GM12892 (cell line): Measurements from ENCODE around the gene LFNG.

Experiments
- DNase-seq: peaks from one replicate; pipeline ENCODE4 v3.0.0; 2011; ENCODE audit not compliant: insufficient read length
- FAIRE-seq: peaks from 2 replicates; lab custom pipeline; 2011; peaks lifted over from hg19 to GRCh38; lab: Jason Lieb, UNC
- POLR2A ChIP-seq: IDR thresholded peaks from 2 replicates; pipeline ENCODE4 v1.6.1; 2011; ENCODE audit warnings: low read depth, low read length, control low read depth
- POLR2AphosphoS5 ChIP-seq: IDR thresholded peaks from 2 replicates; pipeline ENCODE4 v1.6.1; 2011; ENCODE audit warnings: low read depth, low read length, control low read depth
- TAF1 ChIP-seq: IDR thresholded peaks from 2 replicates; pipeline ENCODE4 v1.6.1; 2011; ENCODE audit warnings: low read depth, mild to moderate bottlenecking, control low read depth, low read length, borderline replicate concordance

The LFNG gene

DNA sequence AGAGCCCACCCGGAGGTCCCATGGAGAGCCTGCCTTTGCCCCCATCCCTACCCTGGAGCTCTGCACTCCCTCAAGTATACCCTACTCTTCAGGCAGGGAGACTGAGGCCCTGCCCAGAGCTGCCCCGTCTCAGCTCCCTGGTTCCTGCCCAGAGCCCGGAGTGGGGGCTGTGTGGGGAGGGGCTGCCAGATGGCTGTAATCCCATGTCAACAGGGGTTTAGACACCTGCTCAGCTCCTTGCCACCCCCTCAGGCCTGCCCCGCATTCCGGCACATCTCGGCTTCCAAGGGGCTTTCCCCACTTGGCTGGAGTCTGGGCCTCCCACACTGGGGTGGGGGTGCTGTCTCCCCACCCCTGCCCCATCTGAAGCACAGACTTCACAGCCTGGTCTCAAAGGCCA is 20.9 kb upstream of the LFNG start:
- TF ChIP-seq POLR2A (no peak), TAF1 (no peak), POLR2AphosphoS5 (no peak)
- DNase-seq (no peak), FAIRE-seq (no peak)

DNA sequence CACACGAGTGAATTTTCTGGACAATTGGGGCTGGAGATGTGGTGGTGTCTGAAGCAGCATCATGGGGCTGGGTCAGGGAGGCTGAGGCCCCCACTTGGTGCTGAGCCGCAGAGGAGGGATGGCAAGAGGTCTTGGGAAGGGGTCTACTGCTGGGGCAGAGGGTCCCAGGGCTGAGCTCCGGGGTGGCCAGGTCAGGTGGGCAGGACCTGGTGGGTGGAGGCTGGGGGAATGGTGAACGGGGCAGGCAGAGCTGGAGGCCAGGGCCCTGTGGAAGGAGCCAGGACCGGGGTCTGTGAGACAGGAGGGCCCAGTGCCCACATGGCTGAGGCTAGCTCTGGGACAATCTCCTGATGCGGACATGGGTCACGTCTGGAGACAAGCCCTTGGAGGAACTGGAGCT is 20.4 kb upstream of the LFNG start:
- no peak for DNase-seq

DNA sequence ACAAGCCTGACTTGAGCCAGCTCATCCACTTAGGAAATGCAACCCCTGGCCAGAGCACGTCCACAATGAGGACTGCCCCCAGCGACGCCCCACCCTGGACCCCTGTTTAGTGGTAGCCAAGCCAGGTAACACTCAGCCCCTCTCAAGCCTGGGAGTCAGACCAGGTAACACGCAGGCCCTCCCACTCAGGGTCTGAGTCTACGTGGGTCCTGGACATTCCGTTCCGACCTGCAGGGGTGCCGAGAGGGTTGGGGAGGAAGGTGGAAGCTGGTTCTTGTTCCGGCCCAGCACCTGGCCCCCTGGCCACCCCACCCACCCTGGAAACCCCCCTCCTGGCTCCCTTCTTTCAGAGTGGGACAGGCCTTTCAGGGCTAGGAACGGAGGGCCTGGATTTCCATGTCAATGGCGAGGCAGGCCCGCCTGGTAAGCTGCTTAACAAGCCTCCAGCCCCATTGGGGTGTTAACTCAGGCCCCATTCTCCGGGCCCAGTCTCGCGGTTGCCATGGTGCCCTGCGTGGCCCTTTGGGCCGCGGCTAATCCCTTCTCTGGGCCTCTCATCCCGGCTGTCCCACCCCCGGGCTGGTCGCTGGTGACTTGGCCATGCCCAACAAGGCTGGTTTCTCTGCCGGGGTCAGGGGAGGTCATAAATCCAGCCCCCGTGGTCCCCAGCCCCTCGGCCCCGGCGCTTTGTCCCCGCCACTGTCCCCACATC is 19.7 kb upstream of the LFNG start:
- DNase-seq (no peak), FAIRE-seq (no peak)
- TF ChIP-seq POLR2A = no peak

More for the DNA sequence above, 20.4 kb upstream of the LFNG start:
- FAIRE-seq = no peak
- TF ChIP-seq POLR2AphosphoS5 (no peak), TAF1 (no peak), POLR2A (no peak)

- no peak for TF ChIP-seq POLR2A
- TF ChIP-seq POLR2AphosphoS5 = no peak
- TF ChIP-seq TAF1 = no peak
- DNase-seq (no peak), FAIRE-seq (no peak)
These were observed 18.9 kb upstream of the LFNG start for GRCh38 chr7:2500701-2501100.

- DNase-seq = no peak
- TF ChIP-seq POLR2A = no peak
- no peak for FAIRE-seq
These were observed 17.5 kb upstream of the LFNG start for GRCh38 chr7:2501947-2502646.

DNA sequence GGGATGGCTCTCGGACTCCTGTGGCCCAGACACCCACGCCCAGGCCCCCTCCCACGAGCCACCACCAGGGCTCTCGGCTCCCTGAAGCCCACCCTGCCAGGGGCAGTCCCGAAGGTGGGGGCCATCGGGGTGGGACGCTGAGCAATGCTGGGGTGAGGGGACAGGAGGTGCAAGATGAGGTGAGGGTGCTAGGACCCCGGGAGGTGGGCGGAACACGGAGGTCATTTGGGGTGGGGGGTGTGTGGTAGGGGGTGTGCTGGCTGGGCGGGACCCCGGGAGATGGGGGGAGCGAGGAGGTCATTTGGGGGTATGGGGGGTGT is 17.0 kb upstream of the LFNG start:
- FAIRE-seq = no peak
- DNase-seq = no peak
- TF ChIP-seq TAF1 (no peak), POLR2AphosphoS5 (no peak), POLR2A (no peak)

DNA sequence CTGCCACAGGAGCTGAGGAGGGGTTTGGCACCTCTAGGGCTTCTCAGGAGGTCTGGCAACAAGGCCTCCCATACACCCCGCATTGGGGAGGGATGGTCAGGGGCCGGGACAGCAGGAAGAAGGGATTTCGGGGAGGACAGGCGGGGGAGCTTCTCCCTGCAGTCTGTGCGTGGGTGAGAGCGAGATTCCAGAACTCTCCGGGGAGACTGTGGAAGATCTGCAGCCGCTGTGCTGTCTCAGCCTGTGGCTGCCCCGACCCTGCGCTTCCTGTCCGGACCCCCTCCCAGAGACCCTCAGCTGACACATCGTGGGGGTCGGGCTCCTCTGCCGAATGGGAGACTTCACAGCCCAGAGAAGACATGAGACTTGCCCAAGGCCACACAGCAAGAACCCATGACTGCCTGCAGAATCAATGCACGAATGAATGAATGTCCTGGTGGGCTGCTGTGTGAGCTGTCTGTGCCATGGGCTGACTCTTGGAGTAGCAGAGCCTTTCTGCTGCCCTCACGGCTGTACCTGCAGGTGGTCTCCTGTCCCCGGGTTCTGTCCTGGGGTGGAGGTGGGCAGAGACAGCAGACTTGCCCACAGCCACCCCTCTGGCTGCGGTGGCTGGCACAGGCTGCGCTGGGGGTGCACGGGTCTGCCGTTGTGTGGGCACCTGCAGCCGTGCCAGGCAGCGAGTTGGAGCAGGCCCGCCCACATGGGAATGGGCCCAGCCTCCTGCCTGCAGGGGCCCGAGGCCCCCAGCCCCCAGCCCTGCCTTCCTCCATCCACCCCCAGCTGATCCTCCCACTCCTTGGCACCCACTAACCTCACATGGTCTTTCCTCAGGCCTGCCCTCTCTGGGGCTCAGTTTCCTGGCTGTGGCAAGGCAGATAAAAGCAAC is 16.3 kb upstream of the LFNG start:
- TF ChIP-seq TAF1 = no peak
- TF ChIP-seq POLR2AphosphoS5 = no peak
- no peak for TF ChIP-seq POLR2A
- no peak for DNase-seq
- FAIRE-seq = no peak

GRCh38 chr7:2504128-2504888 is 15.3 kb upstream of the LFNG start:
- TF ChIP-seq TAF1 = no peak
- no peak for TF ChIP-seq POLR2AphosphoS5
- TF ChIP-seq POLR2A = no peak
- FAIRE-seq (no peak), DNase-seq (no peak)

GRCh38 chr7:2504889-2505375 is 14.6 kb upstream of the LFNG start:
- no peak for TF ChIP-seq POLR2A
- no peak for TF ChIP-seq TAF1
- no peak for TF ChIP-seq POLR2AphosphoS5
- no peak for FAIRE-seq
- no peak for DNase-seq

- TF ChIP-seq TAF1 = no peak
- TF ChIP-seq POLR2A = no peak
- no peak for TF ChIP-seq POLR2AphosphoS5
- FAIRE-seq (no peak), DNase-seq (no peak)
These were observed 14.2 kb upstream of the LFNG start for GRCh38 chr7:2505401-2505800.

DNA sequence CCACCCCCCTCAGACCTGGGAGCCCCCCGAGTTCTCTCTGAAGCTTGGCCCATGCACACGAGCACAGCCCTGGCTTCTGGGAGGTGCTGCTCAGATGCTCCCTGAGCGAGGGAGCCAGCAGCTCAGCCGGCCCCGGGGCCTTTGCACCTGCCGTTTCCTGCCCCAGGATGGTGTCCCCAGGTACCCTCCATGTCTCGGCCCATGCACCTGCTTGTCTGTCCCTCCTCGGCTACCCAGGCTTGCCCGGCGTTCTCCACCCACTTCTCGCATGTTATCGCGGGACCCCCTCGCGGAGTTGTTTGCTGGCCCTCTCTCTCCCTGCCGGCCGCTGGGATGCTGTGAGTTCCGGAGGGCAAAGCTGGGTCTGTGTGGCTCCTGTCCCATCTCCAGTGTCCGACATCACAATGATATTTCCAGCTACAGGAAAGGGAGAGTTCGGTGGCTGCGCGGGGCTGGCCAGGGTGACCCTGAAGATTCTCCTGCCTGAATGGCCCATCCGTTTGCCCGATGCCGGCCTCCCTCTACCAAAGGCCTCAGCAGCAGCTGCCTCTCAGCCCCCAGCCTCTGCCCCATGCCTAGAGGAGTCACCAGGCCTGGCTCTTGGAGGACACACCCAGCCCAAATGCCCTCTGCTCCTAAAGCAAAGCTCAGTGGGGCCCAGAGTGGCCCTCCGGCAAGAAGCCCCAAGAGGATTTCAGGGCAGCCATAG is 12.2 kb upstream of the LFNG start:
- TF ChIP-seq POLR2AphosphoS5 (no peak), POLR2A (no peak), TAF1 (no peak)
- FAIRE-seq (no peak), DNase-seq (no peak)
